Testis (tissue), 2 donors: ENCODE measurements around the gene CALML5.

Experiments
- POLR2A ChIP-seq: fragments of 450-650 bp; IDR thresholded peaks from one replicate; pipeline ENCODE4 v1.6.1; 2017; ENCODE audit warnings: antibody characterized with exemption, mild to moderate bottlenecking, moderate library complexity
- TF ChIP-seq, protein P1 (sequence below), 3 experiments: fragments of 450-650 bp in 2 of 3; fragments of 200-600 bp in 1 of 3; sonication (generic) in 1 of 3; IDR thresholded peaks; one replicate each; pipeline ENCODE4 v1.5.1; 2016 to 2019; ENCODE audit warnings: antibody characterized with exemption in 3 of 3, mild to moderate bottlenecking in 2 of 3, moderate library complexity in 1 of 3

DNA sequence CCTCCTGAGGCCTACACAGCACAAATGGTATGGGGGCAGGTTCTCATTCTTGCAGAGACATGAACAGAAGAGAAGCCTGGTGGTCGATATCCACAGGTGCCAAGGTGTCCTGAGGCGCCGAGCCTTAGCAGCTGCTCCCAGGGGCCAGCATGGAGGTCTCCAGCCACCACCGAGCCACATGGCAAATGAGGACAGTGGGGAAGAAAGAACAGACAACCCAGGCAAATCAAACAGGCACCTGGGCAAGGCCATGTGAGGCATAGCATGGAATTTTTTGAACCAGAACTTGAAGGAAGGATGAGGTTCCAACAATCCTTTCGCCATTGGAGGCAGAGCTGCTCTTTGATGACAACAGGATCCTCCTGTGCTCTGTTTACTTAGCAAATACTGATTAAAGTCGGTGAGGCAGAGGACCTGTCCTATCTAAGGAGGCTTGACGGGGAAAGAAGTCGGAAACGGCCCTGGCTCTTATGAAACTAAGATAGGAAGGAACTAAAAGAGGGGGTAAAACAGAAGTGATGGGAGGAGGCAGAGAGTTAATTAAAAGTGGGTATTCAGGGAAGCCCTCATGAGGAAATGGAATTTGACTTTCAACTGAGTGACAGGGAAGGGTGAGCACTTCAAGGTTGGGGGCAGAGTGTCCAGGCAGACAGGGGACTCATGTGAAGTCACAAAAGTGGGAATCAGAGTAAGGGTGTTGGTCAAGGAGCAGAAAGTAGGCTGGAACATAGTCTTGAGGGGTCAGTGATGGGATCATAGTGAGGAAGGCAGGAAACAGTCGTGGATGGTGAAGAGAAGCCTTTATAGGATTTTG is 16.8 kb upstream of the CALML5 start:
- TF ChIP-seq, protein P1, sequence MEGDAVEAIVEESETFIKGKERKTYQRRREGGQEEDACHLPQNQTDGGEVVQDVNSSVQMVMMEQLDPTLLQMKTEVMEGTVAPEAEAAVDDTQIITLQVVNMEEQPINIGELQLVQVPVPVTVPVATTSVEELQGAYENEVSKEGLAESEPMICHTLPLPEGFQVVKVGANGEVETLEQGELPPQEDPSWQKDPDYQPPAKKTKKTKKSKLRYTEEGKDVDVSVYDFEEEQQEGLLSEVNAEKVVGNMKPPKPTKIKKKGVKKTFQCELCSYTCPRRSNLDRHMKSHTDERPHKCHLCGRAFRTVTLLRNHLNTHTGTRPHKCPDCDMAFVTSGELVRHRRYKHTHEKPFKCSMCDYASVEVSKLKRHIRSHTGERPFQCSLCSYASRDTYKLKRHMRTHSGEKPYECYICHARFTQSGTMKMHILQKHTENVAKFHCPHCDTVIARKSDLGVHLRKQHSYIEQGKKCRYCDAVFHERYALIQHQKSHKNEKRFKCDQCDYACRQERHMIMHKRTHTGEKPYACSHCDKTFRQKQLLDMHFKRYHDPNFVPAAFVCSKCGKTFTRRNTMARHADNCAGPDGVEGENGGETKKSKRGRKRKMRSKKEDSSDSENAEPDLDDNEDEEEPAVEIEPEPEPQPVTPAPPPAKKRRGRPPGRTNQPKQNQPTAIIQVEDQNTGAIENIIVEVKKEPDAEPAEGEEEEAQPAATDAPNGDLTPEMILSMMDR (IDR thresholded peaks at IDR 0.05), result no peak
- TF ChIP-seq POLR2A, result no peak
